Measurements from ENCODE around the gene EPN1. TPM values are rescaled to one million over a fixed set of nuclear protein-coding genes. Genes with fewer than 3 reads are reported as not detected.
A peak's percentile ranks its signal among the peaks of the same experiment; 100 is the strongest.

EPN1 gene
- total and polyA plus RNA-seq, 4 donors, result 66.8 to 87.8 (median 71.6) TPM

GRCh38 chr19:55655648-55656040 lies 19.4 kb upstream of the EPN1 start:
- Histone ChIP-seq H3K4me1 (ENCODE audit: control insufficient read depth in 1 of 2, insufficient read depth in 2 of 2, low read length in 2 of 2) (peaks cover 0 to 6% of the 10 kb centered on the region in 2 donors), H3K9me3 (ENCODE audit: control insufficient read depth, low read length) (no peaks in the 10 kb centered on the region), H3K27ac (ENCODE audit: low read depth in 1 of 2, low read length in 2 of 2) (peak overlapping the region in 1 of 2 donors; percentile 16), H3K27me3 (ENCODE audit: control insufficient read depth in 1 of 2, insufficient read depth in 2 of 2, low read length in 1 of 2) (no peaks in the 10 kb centered on the region), H3K4me3 (ENCODE audit: low read length in 2 of 2) (peak overlapping the region; percentile 70 to 88), H3K36me3 (ENCODE audit: control insufficient read depth in 1 of 2, insufficient read depth in 2 of 2, low read length in 1 of 2) (no peaks in the 10 kb centered on the region)
- no peak for ATAC-seq (ENCODE audit: low FRiP score)
- intact Hi-C loops (cut with DNase I), result loop anchor here in 1 of 2 donors (10.0 kb wide), 1 partner anchor 469 kb away; the partner anchor contains the start of gene ZNF787
- WGBS, 2 donors, result 0% methylated on average over 19 of the region's 19 CpGs
- DNase-seq, result no peak

- DNase-seq, result no peak
- no peak for ATAC-seq (ENCODE audit: low FRiP score)
- Histone ChIP-seq H3K4me3 (ENCODE audit: low read length in 2 of 2) (no peak overlapping the region), H3K27me3 (ENCODE audit: control insufficient read depth in 1 of 2, insufficient read depth in 2 of 2, low read length in 1 of 2) (no peaks in the 10 kb centered on the region), H3K27ac (ENCODE audit: low read depth in 1 of 2, low read length in 2 of 2) (no peak overlapping the region), H3K9me3 (ENCODE audit: control insufficient read depth, low read length) (no peaks in the 10 kb centered on the region), H3K36me3 (ENCODE audit: control insufficient read depth in 1 of 2, insufficient read depth in 2 of 2, low read length in 1 of 2) (peaks cover 0 to 2% of the 10 kb centered on the region in 2 donors), H3K4me1 (ENCODE audit: control insufficient read depth in 1 of 2, insufficient read depth in 2 of 2, low read length in 2 of 2) (peaks cover 0 to 6% of the 10 kb centered on the region in 2 donors)
- 60 to 62% methylated on average over 7 of the region's 7 CpGs for WGBS, 2 donors
- intact Hi-C loops (cut with DNase I), result loop anchor here in 1 of 2 donors (10.0 kb wide), 1 partner anchor 468 kb away; the partner anchor contains the start of gene ZNF787
Observed at GRCh38 chr19:55656552-55656951, 18.5 kb upstream of the EPN1 start.

- DNase-seq (no peak), ATAC-seq (ENCODE audit: low FRiP score) (no peak)
- 52 to 53% methylated on average over 18 of the region's 18 CpGs for WGBS, 2 donors
- no peaks in the 10 kb centered on the region for H3K9me3 ChIP-seq (ENCODE audit: control insufficient read depth, low read length)
- intact Hi-C loops (cut with DNase I), result loop anchor here in 1 of 2 donors (10.0 kb wide), 1 partner anchor 468 kb away; the partner anchor contains the start of gene ZNF787
- H3K4me1 ChIP-seq (ENCODE audit: control insufficient read depth in 1 of 2, insufficient read depth in 2 of 2, low read length in 2 of 2), result peaks cover 0 to 6% of the 10 kb centered on the region in 2 donors
- H3K4me3 ChIP-seq (ENCODE audit: low read length in 2 of 2), result no peak overlapping the region
- no peak overlapping the region for H3K27ac ChIP-seq (ENCODE audit: low read depth in 1 of 2, low read length in 2 of 2)
- H3K36me3 ChIP-seq (ENCODE audit: control insufficient read depth in 1 of 2, insufficient read depth in 2 of 2, low read length in 1 of 2), result peaks cover 0 to 2% of the 10 kb centered on the region in 2 donors
- no peaks in the 10 kb centered on the region for H3K27me3 ChIP-seq (ENCODE audit: control insufficient read depth in 1 of 2, insufficient read depth in 2 of 2, low read length in 1 of 2)
Observed at GRCh38 chr19:55656988-55657747, 17.9 kb upstream of the EPN1 start.

GRCh38 chr19:55658846-55659459 lies 16.1 kb upstream of the EPN1 start:
- ATAC-seq (ENCODE audit: low FRiP score) (no peak), DNase-seq (no peak)
- Histone ChIP-seq H3K4me1 (ENCODE audit: control insufficient read depth in 1 of 2, insufficient read depth in 2 of 2, low read length in 2 of 2) (peaks cover 0 to 6% of the 10 kb centered on the region in 2 donors), H3K27ac (ENCODE audit: low read depth in 1 of 2, low read length in 2 of 2) (no peak overlapping the region), H3K9me3 (ENCODE audit: control insufficient read depth, low read length) (no peaks in the 10 kb centered on the region), H3K4me3 (ENCODE audit: low read length in 2 of 2) (no peak overlapping the region), H3K36me3 (ENCODE audit: control insufficient read depth in 1 of 2, insufficient read depth in 2 of 2, low read length in 1 of 2) (peaks cover 3 to 11% of the 10 kb centered on the region in 2 donors), H3K27me3 (ENCODE audit: control insufficient read depth in 1 of 2, insufficient read depth in 2 of 2, low read length in 1 of 2) (no peaks in the 10 kb centered on the region)
- intact Hi-C loops (cut with DNase I), result loop anchor here in 1 of 2 donors (10.0 kb wide), 1 partner anchor 466 kb away; the partner anchor contains the start of gene ZNF787
- 90 to 91% methylated on average over 37 of the region's 37 CpGs for WGBS, 2 donors

GRCh38 chr19:55659822-55660221 lies 15.2 kb upstream of the EPN1 start:
- no peak overlapping the region for H3K4me3 ChIP-seq (ENCODE audit: low read length in 2 of 2)
- no peak overlapping the region for H3K27ac ChIP-seq (ENCODE audit: low read depth in 1 of 2, low read length in 2 of 2)
- ATAC-seq (ENCODE audit: low FRiP score) (no peak), DNase-seq (no peak)
- WGBS, 2 donors, result 70 to 74% methylated on average over 9 of the region's 9 CpGs
- H3K9me3 ChIP-seq (ENCODE audit: control insufficient read depth, low read length), result no peaks in the 10 kb centered on the region
- intact Hi-C loops (cut with DNase I), result loop anchor here in 1 of 2 donors (10.0 kb wide), 1 partner anchor 465 kb away; the partner anchor contains the start of gene ZNF787
- H3K27me3 ChIP-seq (ENCODE audit: control insufficient read depth in 1 of 2, insufficient read depth in 2 of 2, low read length in 1 of 2), result no peaks in the 10 kb centered on the region
- H3K4me1 ChIP-seq (ENCODE audit: control insufficient read depth in 1 of 2, insufficient read depth in 2 of 2, low read length in 2 of 2), result peaks cover 0 to 6% of the 10 kb centered on the region in 2 donors
- H3K36me3 ChIP-seq (ENCODE audit: control insufficient read depth in 1 of 2, insufficient read depth in 2 of 2, low read length in 1 of 2), result peaks cover 3 to 11% of the 10 kb centered on the region in 2 donors

- Histone ChIP-seq H3K27me3 (ENCODE audit: control insufficient read depth in 1 of 2, insufficient read depth in 2 of 2, low read length in 1 of 2) (no peaks in the 10 kb centered on the region), H3K4me1 (ENCODE audit: control insufficient read depth in 1 of 2, insufficient read depth in 2 of 2, low read length in 2 of 2) (peaks cover 0 to 6% of the 10 kb centered on the region in 2 donors), H3K27ac (ENCODE audit: low read depth in 1 of 2, low read length in 2 of 2) (no peak overlapping the region), H3K4me3 (ENCODE audit: low read length in 2 of 2) (no peak overlapping the region), H3K9me3 (ENCODE audit: control insufficient read depth, low read length) (no peaks in the 10 kb centered on the region), H3K36me3 (ENCODE audit: control insufficient read depth in 1 of 2, insufficient read depth in 2 of 2, low read length in 1 of 2) (peaks cover 3 to 11% of the 10 kb centered on the region in 2 donors)
- WGBS, 2 donors, result 85 to 88% methylated on average over 10 to 12 of the region's 12 CpGs
- intact Hi-C loops (cut with DNase I), result no loop called here
- no peak for ATAC-seq (ENCODE audit: low FRiP score)
- DNase-seq, result no peak
Observed at GRCh38 chr19:55660404-55660803, 14.6 kb upstream of the EPN1 start.

GRCh38 chr19:55660991-55661390 lies 14.0 kb upstream of the EPN1 start:
- Histone ChIP-seq H3K36me3 (ENCODE audit: control insufficient read depth in 1 of 2, insufficient read depth in 2 of 2, low read length in 1 of 2) (peaks cover 3 to 11% of the 10 kb centered on the region in 2 donors), H3K9me3 (ENCODE audit: control insufficient read depth, low read length) (no peaks in the 10 kb centered on the region), H3K27ac (ENCODE audit: low read depth in 1 of 2, low read length in 2 of 2) (no peak overlapping the region), H3K4me1 (ENCODE audit: control insufficient read depth in 1 of 2, insufficient read depth in 2 of 2, low read length in 2 of 2) (peaks cover 0 to 6% of the 10 kb centered on the region in 2 donors), H3K4me3 (ENCODE audit: low read length in 2 of 2) (no peak overlapping the region), H3K27me3 (ENCODE audit: control insufficient read depth in 1 of 2, insufficient read depth in 2 of 2, low read length in 1 of 2) (no peaks in the 10 kb centered on the region)
- intact Hi-C loops (cut with DNase I), result no loop called here
- 69 to 78% methylated on average over 16 of the region's 16 CpGs for WGBS, 2 donors
- no peak for ATAC-seq (ENCODE audit: low FRiP score)
- DNase-seq, result no peak

- ATAC-seq (ENCODE audit: low FRiP score) (no peak), DNase-seq (no peak)
- peaks cover 3 to 16% of the 10 kb centered on the region in 2 donors for H3K36me3 ChIP-seq (ENCODE audit: control insufficient read depth in 1 of 2, insufficient read depth in 2 of 2, low read length in 1 of 2)
- H3K4me1 ChIP-seq (ENCODE audit: control insufficient read depth in 1 of 2, insufficient read depth in 2 of 2, low read length in 2 of 2), result peaks cover 0 to 2% of the 10 kb centered on the region in 2 donors
- H3K27ac ChIP-seq (ENCODE audit: low read depth in 1 of 2, low read length in 2 of 2), result no peak overlapping the region
- no peaks in the 10 kb centered on the region for H3K27me3 ChIP-seq (ENCODE audit: control insufficient read depth in 1 of 2, insufficient read depth in 2 of 2, low read length in 1 of 2)
- no peaks in the 10 kb centered on the region for H3K9me3 ChIP-seq (ENCODE audit: control insufficient read depth, low read length)
- intact Hi-C loops (cut with DNase I), result no loop called here
- H3K4me3 ChIP-seq (ENCODE audit: low read length in 2 of 2), result no peak overlapping the region
- 64 to 70% methylated on average over 7 of the region's 7 CpGs for WGBS, 2 donors
Observed at GRCh38 chr19:55661826-55662225, 13.2 kb upstream of the EPN1 start.
